ENCODE data around the gene GP2.

The GP2 gene

GRCh38 chr16:20352615-20353014, 25.3 kb upstream of the GP2 start, which contains the start of gene UMOD:
TSS of gene UMOD (minus strand) at chr16:20352715. CDS start at chr16:20350737, 1,978 bp downstream.
- TF ChIP-seq FOXP2 (optimal IDR thresholded peaks at IDR 0.05; ENCODE audit: control extremely low read depth, extremely low read length, insufficient read depth) (no peak), EZH2 (IDR thresholded peaks at IDR 0.05) (no peak), POLR2AphosphoS5 (IDR thresholded peaks at IDR 0.05; ENCODE audit: borderline replicate concordance, low read depth, low read length) (no peak)
- no peak for DNase-seq (ENCODE audit: low read depth, low spot score)
- Histone ChIP-seq H3K4me3 (no peak within 1 kb of the TSS), H3K36me3 (ENCODE audit: insufficient read depth, low read length) (no peaks in the 10 kb centered on the region), H3K9ac (ENCODE audit: insufficient read length) (no peak within 1 kb of the TSS), H3K27ac (no peak within 1 kb of the TSS), H3K9me3 (ENCODE audit: low read depth, low read length) (no peaks in the 10 kb centered on the region)

GRCh38 chr16:20349615-20350014, 22.3 kb upstream of the GP2 start:
- Histone ChIP-seq H3K9ac (ENCODE audit: insufficient read length) (no peak overlapping the region), H3K9me3 (ENCODE audit: low read depth, low read length) (no peaks in the 10 kb centered on the region), H3K36me3 (ENCODE audit: insufficient read depth, low read length) (no peaks in the 10 kb centered on the region), H3K27ac (no peak overlapping the region), H3K4me3 (no peak overlapping the region)
- TF ChIP-seq POLR2AphosphoS5 (IDR thresholded peaks at IDR 0.05; ENCODE audit: borderline replicate concordance, low read depth, low read length) (no peak), FOXP2 (optimal IDR thresholded peaks at IDR 0.05; ENCODE audit: control extremely low read depth, extremely low read length, insufficient read depth) (no peak), EZH2 (IDR thresholded peaks at IDR 0.05) (no peak)
- no peak for DNase-seq (ENCODE audit: low read depth, low spot score)

GRCh38 chr16:20348365-20349185, 21.3 kb upstream of the GP2 start:
- no peak overlapping the region for H3K9ac ChIP-seq (ENCODE audit: insufficient read length)
- TF ChIP-seq POLR2AphosphoS5 (IDR thresholded peaks at IDR 0.05; ENCODE audit: borderline replicate concordance, low read depth, low read length): no peak
- no peak for TF ChIP-seq EZH2 (IDR thresholded peaks at IDR 0.05)
- TF ChIP-seq FOXP2 (optimal IDR thresholded peaks at IDR 0.05; ENCODE audit: control extremely low read depth, extremely low read length, insufficient read depth): no peak
- no peaks in the 10 kb centered on the region for H3K36me3 ChIP-seq (ENCODE audit: insufficient read depth, low read length)
- H3K9me3 ChIP-seq (ENCODE audit: low read depth, low read length): no peaks in the 10 kb centered on the region
- H3K4me3 ChIP-seq: no peak overlapping the region
- no peak for DNase-seq (ENCODE audit: low read depth, low spot score)
- no peak overlapping the region for H3K27ac ChIP-seq

GRCh38 chr16:20347666-20348364, 20.5 kb upstream of the GP2 start:
- TF ChIP-seq EZH2 (IDR thresholded peaks at IDR 0.05): no peak
- TF ChIP-seq POLR2AphosphoS5 (IDR thresholded peaks at IDR 0.05; ENCODE audit: borderline replicate concordance, low read depth, low read length): no peak
- no peak for TF ChIP-seq FOXP2 (optimal IDR thresholded peaks at IDR 0.05; ENCODE audit: control extremely low read depth, extremely low read length, insufficient read depth)
- Histone ChIP-seq H3K27ac (no peak overlapping the region), H3K9me3 (ENCODE audit: low read depth, low read length) (no peaks in the 10 kb centered on the region), H3K36me3 (ENCODE audit: insufficient read depth, low read length) (no peaks in the 10 kb centered on the region), H3K9ac (ENCODE audit: insufficient read length) (no peak overlapping the region), H3K4me3 (no peak overlapping the region)
- no peak for DNase-seq (ENCODE audit: low read depth, low spot score)

GRCh38 chr16:20344611-20345010, 17.3 kb upstream of the GP2 start:
- Histone ChIP-seq H3K9me3 (ENCODE audit: low read depth, low read length) (no peaks in the 10 kb centered on the region), H3K27ac (no peak overlapping the region), H3K36me3 (ENCODE audit: insufficient read depth, low read length) (no peaks in the 10 kb centered on the region), H3K4me3 (no peak overlapping the region), H3K9ac (ENCODE audit: insufficient read length) (no peak overlapping the region)
- TF ChIP-seq EZH2 (IDR thresholded peaks at IDR 0.05) (no peak), FOXP2 (optimal IDR thresholded peaks at IDR 0.05; ENCODE audit: control extremely low read depth, extremely low read length, insufficient read depth) (no peak), POLR2AphosphoS5 (IDR thresholded peaks at IDR 0.05; ENCODE audit: borderline replicate concordance, low read depth, low read length) (no peak)
- no peak for DNase-seq (ENCODE audit: low read depth, low spot score)

- no peak overlapping the region for H3K4me3 ChIP-seq
- TF ChIP-seq FOXP2 (optimal IDR thresholded peaks at IDR 0.05; ENCODE audit: control extremely low read depth, extremely low read length, insufficient read depth): no peak
- no peak for TF ChIP-seq EZH2 (IDR thresholded peaks at IDR 0.05)
- TF ChIP-seq POLR2AphosphoS5 (IDR thresholded peaks at IDR 0.05; ENCODE audit: borderline replicate concordance, low read depth, low read length): no peak
- no peak overlapping the region for H3K9ac ChIP-seq (ENCODE audit: insufficient read length)
- no peaks in the 10 kb centered on the region for H3K36me3 ChIP-seq (ENCODE audit: insufficient read depth, low read length)
- no peak for DNase-seq (ENCODE audit: low read depth, low spot score)
- H3K27ac ChIP-seq: no peak overlapping the region
- no peaks in the 10 kb centered on the region for H3K9me3 ChIP-seq (ENCODE audit: low read depth, low read length)
These were observed 12.4 kb upstream of the GP2 start for GRCh38 chr16:20339744-20340143.

GRCh38 chr16:20336955-20337354, 9.6 kb upstream of the GP2 start:
- no peak for DNase-seq (ENCODE audit: low read depth, low spot score)
- H3K36me3 ChIP-seq (ENCODE audit: insufficient read depth, low read length): no peaks in the 10 kb centered on the region

GRCh38 chr16:20334396-20334795, 7.1 kb upstream of the GP2 start:
- TF ChIP-seq FOXP2 (optimal IDR thresholded peaks at IDR 0.05; ENCODE audit: control extremely low read depth, extremely low read length, insufficient read depth) (no peak), POLR2AphosphoS5 (IDR thresholded peaks at IDR 0.05; ENCODE audit: borderline replicate concordance, low read depth, low read length) (no peak), EZH2 (IDR thresholded peaks at IDR 0.05) (no peak)
- DNase-seq (ENCODE audit: low read depth, low spot score): no peak

More at GRCh38 chr16:20336955-20337354, 9.6 kb upstream of the GP2 start:
- no peaks in the 10 kb centered on the region for H3K9me3 ChIP-seq (ENCODE audit: low read depth, low read length)
- no peak overlapping the region for H3K9ac ChIP-seq (ENCODE audit: insufficient read length)
- TF ChIP-seq FOXP2 (optimal IDR thresholded peaks at IDR 0.05; ENCODE audit: control extremely low read depth, extremely low read length, insufficient read depth) (no peak), POLR2AphosphoS5 (IDR thresholded peaks at IDR 0.05; ENCODE audit: borderline replicate concordance, low read depth, low read length) (no peak), EZH2 (IDR thresholded peaks at IDR 0.05) (no peak)
- H3K27ac ChIP-seq: no peak overlapping the region
- no peak overlapping the region for H3K4me3 ChIP-seq

More at GRCh38 chr16:20334396-20334795, 7.1 kb upstream of the GP2 start:
- H3K9me3 ChIP-seq (ENCODE audit: low read depth, low read length): no peaks in the 10 kb centered on the region
- H3K36me3 ChIP-seq (ENCODE audit: insufficient read depth, low read length): no peaks in the 10 kb centered on the region
- H3K4me3 ChIP-seq: no peak overlapping the region
- no peak overlapping the region for H3K9ac ChIP-seq (ENCODE audit: insufficient read length)
- H3K27ac ChIP-seq: no peak overlapping the region
